ENCODE measurements around the gene MLPH. TPM values are rescaled to one million over a fixed set of nuclear protein-coding genes. Genes with fewer than 3 reads are reported as not detected.

MLPH gene
- total RNA-seq, 1 donor from 2014 or later: not detected

- H3K4me1 Mint-ChIP-seq: peaks cover 19% of the 10 kb centered on the region
- Histone ChIP-seq H3K36me3 (no peaks in the 10 kb centered on the region), H3F3A (ENCODE audit: low read depth) (no peaks in the 10 kb centered on the region), H3K79me2 (ENCODE audit: low read depth) (no peaks in the 10 kb centered on the region), H3K4me3 (no peak overlapping the region), H3K9me3 (ENCODE audit: low read depth) (no peaks in the 10 kb centered on the region), H3K4me1 (peaks cover 6% of the 10 kb centered on the region), H3K27ac (no peak overlapping the region), H3K9ac (no peak overlapping the region), H3K4me2 (no peak overlapping the region), H4K20me1 (ENCODE audit: low read depth) (no peaks in the 10 kb centered on the region), H2AFZ (replicated peaks) (no peak overlapping the region), H3K27me3 (no peaks in the 10 kb centered on the region)
- no peak for TF ChIP-seq EZH2 (IDR thresholded peaks at IDR 0.05)
- no peak for TF ChIP-seq EZH2phosphoT487 (IDR thresholded peaks at IDR 0.05)
- DNase-seq (ENCODE audit: low spot score): peak; percentile 38
- H3K4me3 Mint-ChIP-seq: no peak overlapping the region
- no peak overlapping the region for H3K27ac Mint-ChIP-seq
- no peaks in the 10 kb centered on the region for H3K9me3 Mint-ChIP-seq
- H3K36me3 Mint-ChIP-seq: no peaks in the 10 kb centered on the region
- peaks cover 13% of the 10 kb centered on the region for H3K27me3 Mint-ChIP-seq (ENCODE audit: insufficient read depth, low read depth)
Measured at GRCh38 chr2:237541243-237541642, 54.2 kb downstream of the MLPH start.

DNA sequence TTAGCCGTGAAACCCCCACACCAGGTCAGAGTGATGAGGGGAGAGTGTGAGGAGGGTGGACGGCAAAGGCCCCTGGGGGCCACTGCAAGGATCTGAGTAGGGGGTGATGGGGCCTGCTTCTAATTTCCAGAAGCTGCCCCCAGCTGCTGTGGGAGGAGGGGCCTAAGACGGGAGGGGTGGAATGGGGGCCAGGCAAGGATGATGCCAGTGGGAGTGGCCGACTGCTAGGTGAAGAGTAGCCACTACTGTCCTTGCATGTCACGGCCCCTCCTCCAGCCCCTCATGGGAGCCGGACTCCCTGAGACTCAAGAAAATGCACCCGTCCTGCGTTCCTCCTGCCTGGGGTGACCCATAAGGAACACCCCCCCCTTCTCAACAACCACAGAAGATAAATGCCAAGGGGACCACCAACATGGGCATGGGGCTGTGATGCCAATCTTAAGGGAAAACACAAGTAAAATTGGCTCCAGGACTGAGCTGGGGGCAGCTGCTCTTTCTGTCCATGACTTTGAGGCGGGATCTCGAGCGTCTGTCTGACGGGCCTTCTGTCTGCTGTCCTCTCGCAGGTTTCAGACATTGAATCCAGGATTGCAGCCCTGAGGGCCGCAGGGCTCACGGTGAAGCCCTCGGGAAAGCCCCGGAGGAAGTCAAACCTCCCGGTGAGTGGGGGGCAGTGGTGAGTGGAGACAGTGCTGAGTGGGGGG is 55.1 kb downstream of the MLPH start:
- no peaks in the 10 kb centered on the region for H3K9me3 ChIP-seq (ENCODE audit: low read depth)
- Mint-ChIP-seq H3K27ac (no peak overlapping the region), H3K9me3 (no peaks in the 10 kb centered on the region), H3K36me3 (no peaks in the 10 kb centered on the region), H3K4me1 (peaks cover 23% of the 10 kb centered on the region), H3K4me3 (no peak overlapping the region), H3K27me3 (ENCODE audit: insufficient read depth, low read depth) (peaks cover 15% of the 10 kb centered on the region)
- H3F3A ChIP-seq (ENCODE audit: low read depth): no peaks in the 10 kb centered on the region
- no peak overlapping the region for H3K4me2 ChIP-seq
- no peak for DNase-seq (ENCODE audit: low spot score)
- H3K4me3 ChIP-seq: no peak overlapping the region
- no peaks in the 10 kb centered on the region for H3K36me3 ChIP-seq
- no peaks in the 10 kb centered on the region for H3K27me3 ChIP-seq
- TF ChIP-seq EZH2 (IDR thresholded peaks at IDR 0.05) (no peak), EZH2phosphoT487 (IDR thresholded peaks at IDR 0.05) (no peak)
- TF ChIP-seq, protein P1, sequence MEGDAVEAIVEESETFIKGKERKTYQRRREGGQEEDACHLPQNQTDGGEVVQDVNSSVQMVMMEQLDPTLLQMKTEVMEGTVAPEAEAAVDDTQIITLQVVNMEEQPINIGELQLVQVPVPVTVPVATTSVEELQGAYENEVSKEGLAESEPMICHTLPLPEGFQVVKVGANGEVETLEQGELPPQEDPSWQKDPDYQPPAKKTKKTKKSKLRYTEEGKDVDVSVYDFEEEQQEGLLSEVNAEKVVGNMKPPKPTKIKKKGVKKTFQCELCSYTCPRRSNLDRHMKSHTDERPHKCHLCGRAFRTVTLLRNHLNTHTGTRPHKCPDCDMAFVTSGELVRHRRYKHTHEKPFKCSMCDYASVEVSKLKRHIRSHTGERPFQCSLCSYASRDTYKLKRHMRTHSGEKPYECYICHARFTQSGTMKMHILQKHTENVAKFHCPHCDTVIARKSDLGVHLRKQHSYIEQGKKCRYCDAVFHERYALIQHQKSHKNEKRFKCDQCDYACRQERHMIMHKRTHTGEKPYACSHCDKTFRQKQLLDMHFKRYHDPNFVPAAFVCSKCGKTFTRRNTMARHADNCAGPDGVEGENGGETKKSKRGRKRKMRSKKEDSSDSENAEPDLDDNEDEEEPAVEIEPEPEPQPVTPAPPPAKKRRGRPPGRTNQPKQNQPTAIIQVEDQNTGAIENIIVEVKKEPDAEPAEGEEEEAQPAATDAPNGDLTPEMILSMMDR (IDR thresholded peaks at IDR 0.05): no peak
- no peak overlapping the region for H3K9ac ChIP-seq
- no peak overlapping the region for H2AFZ ChIP-seq (replicated peaks)
- no peak overlapping the region for H3K27ac ChIP-seq
- H3K79me2 ChIP-seq (ENCODE audit: low read depth): no peaks in the 10 kb centered on the region
- peaks cover 6% of the 10 kb centered on the region for H3K4me1 ChIP-seq
- H4K20me1 ChIP-seq (ENCODE audit: low read depth): no peaks in the 10 kb centered on the region

- no peaks in the 10 kb centered on the region for H3K36me3 ChIP-seq
- H3F3A ChIP-seq (ENCODE audit: low read depth): no peaks in the 10 kb centered on the region
- H4K20me1 ChIP-seq (ENCODE audit: low read depth): no peaks in the 10 kb centered on the region
- TF ChIP-seq, protein P1 (IDR thresholded peaks at IDR 0.05): no peak
- TF ChIP-seq EZH2phosphoT487 (IDR thresholded peaks at IDR 0.05) (no peak), EZH2 (IDR thresholded peaks at IDR 0.05) (no peak)
- peaks cover 4% of the 10 kb centered on the region for H3K27me3 Mint-ChIP-seq (ENCODE audit: insufficient read depth, low read depth)
- H3K27ac ChIP-seq: no peak overlapping the region
- H3K27me3 ChIP-seq: no peaks in the 10 kb centered on the region
- no peaks in the 10 kb centered on the region for H3K36me3 Mint-ChIP-seq
- DNase-seq (ENCODE audit: low spot score): no peak
- H3K4me3 ChIP-seq: no peak overlapping the region
- H3K79me2 ChIP-seq (ENCODE audit: low read depth): no peaks in the 10 kb centered on the region
- H3K4me1 ChIP-seq: peaks cover 3% of the 10 kb centered on the region
- no peaks in the 10 kb centered on the region for H3K9me3 Mint-ChIP-seq
- H3K27ac Mint-ChIP-seq: no peak overlapping the region
- no peak overlapping the region for H3K4me2 ChIP-seq
- H3K9ac ChIP-seq: no peak overlapping the region
- peaks cover 22% of the 10 kb centered on the region for H3K4me1 Mint-ChIP-seq
- no peaks in the 10 kb centered on the region for H3K9me3 ChIP-seq (ENCODE audit: low read depth)
- peak overlapping the region; percentile 42 for H3K4me3 Mint-ChIP-seq
- H2AFZ ChIP-seq (replicated peaks): no peak overlapping the region
Measured at GRCh38 chr2:237546040-237546875, 59.2 kb downstream of the MLPH start.

Measured in neural progenitor cell (in vitro differentiated cells).